ENCODE measurements around the gene CRTC2.
"Not testable (repeated sequence)": the region's sequence is repeated elsewhere in the genome, so short reads cannot be mapped to it uniquely, and the experiment has no call there.

CRTC2 gene

GRCh38 chr1:153929426-153929825, 29.0 kb downstream of the CRTC2 start:
- DNase-seq (ENCODE audit: low read depth), result no peak

- no peak for DNase-seq (ENCODE audit: low read depth)
Observed at GRCh38 chr1:153928791-153929341, 29.5 kb downstream of the CRTC2 start.

- no peak for DNase-seq (ENCODE audit: low read depth)
Observed at GRCh38 chr1:153928245-153928644, 30.2 kb downstream of the CRTC2 start.

GRCh38 chr1:153926405-153926804, 32.0 kb downstream of the CRTC2 start:
- no peak for DNase-seq (ENCODE audit: low read depth)

DNA sequence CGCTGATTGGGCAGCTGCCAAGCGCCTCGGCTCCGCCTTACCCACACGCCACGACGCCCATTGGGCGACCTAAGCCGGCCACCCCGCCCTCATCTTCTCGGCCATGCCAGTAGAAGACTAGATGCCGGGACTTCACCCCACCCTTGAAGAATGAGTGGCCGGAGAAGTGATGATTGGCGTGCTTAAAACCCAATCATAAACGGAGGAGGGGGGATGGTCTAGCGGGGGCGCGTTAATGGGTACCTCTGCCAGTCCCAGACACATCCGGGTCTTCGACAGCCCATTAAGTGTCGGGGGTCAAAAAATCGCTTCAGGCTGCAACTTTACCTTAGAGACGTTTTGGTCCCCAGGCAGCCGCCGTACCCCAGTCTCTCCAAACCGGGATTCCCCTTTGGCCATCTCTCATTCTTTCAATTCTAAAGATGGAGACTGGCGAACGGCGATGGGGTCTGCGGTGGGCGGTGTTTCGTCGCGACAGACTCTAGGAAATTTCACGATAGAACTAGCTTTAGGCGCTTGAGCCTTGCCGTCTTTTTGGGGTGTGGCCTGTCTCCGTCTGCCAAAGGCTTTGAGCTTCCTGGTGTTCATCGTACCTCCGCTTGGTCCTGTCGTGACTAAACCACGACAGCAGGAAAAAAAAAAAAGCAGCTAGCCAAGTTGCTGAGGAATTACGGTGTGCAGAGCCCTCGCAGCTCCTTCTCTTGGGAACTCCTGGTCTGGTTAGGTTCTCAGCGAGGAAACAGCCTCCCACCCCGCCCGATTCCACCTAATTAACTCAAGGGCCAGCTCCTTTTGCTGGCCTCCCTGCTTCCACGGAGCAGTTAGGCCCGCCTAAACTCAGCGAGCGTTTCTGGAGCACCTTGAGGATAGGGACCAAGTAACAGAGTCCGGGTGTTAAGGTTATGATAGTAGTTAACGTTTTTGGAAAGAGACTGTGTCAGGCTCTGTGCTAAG, 35.2 kb downstream of the CRTC2 start, which contains the start of gene GATAD2B:
Gene GATAD2B, minus strand, starts transcription at position 1 of the 954 bp plus-strand sequence. CDS start 94,625 bp downstream, outside the sequence.
- peak; percentile 100 for DNase-seq (ENCODE audit: low read depth)

GRCh38 chr1:153922076-153922971, 36.1 kb downstream of the CRTC2 start:
- DNase-seq (ENCODE audit: low read depth), result no peak

DNA sequence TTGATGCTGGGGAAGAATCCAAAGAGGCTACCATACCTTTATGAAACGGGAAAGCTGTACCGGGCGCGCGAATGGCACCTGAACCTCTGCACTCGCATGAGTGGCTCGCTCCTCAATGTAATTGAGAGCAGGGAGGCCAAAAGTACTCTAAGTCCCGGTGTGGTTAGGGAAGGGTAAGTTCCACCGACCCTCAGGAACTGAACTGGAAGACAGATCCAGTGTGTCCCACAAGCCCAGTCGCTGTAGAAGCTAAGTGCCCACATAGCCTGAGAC, 36.7 kb downstream of the CRTC2 start:
- no peak for DNase-seq (ENCODE audit: low read depth)

DNA sequence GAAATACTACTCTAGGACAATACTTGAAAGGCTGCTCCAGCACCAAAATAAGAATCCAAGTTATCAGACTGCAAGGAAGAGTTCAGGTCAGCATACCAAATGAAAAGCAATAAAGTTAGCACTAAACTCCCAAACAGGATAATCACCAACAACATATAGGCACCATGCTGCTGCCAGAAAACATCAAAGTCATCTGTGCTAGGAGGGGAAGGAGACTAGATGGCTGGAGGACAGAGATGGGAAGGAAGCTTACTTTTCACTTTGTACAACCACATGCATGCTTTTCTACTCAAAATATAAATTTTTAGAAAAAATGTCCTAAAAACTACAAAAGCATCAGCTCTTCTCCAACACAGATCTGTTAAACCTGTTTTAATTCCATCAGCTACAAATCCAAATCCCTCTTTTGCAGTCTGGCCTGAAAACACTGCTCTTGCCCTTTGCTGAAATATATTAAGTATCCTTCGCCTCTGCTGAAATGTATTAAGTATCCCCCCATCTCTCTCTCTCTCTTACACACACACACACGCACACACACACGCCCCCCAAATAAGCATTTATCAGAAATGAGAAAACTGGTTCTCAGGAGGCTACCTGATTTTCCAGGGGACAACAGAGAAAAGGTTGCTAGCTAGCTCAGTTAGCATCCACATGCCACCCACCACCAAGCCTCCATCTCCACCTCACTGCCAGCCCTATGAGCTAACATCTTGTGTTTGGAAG, 37.2 kb downstream of the CRTC2 start:
- DNase-seq (ENCODE audit: low read depth), result no peak

GRCh38 chr1:153919876-153920852, 38.2 kb downstream of the CRTC2 start:
- no peak for DNase-seq (ENCODE audit: low read depth)

DNA sequence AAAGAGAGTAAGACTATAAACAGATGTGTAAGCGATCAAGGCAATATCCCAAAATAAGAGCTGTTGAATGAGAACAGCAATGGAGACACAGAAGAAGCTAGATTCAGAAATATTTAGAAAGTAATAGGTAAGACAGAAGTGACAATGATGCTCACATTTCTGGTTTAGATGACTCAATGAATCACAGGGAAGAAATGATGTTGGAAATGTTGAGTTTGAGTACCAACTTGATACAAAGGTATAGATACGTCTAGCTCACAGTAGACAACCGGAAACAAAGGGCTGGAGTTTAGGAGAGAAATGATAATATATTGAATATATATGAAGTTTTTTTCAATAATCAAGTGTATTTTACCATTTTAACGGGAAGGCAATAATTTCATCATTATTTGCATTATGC, 42.1 kb downstream of the CRTC2 start:
- DNase-seq (ENCODE audit: low read depth), result no peak

DNA sequence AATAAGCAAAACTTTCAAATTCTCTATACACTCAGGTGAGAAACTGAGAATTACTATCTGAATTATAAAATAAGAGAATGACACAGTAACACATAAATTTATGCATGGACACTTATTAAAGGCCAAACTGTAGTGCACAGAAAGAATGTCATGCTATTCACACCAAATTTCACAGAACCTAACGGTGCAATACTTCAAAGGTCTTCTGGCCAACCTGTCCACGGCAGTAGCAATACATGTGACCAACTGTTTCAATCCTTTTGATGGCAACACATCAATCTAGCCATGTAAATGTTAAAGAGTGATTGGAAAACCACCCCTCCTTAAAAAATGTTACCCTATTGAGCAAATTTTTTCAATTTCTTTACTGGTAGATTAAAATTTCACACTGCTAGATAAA, 46.1 kb downstream of the CRTC2 start:
- DNase-seq (ENCODE audit: low read depth), result no peak

DNA sequence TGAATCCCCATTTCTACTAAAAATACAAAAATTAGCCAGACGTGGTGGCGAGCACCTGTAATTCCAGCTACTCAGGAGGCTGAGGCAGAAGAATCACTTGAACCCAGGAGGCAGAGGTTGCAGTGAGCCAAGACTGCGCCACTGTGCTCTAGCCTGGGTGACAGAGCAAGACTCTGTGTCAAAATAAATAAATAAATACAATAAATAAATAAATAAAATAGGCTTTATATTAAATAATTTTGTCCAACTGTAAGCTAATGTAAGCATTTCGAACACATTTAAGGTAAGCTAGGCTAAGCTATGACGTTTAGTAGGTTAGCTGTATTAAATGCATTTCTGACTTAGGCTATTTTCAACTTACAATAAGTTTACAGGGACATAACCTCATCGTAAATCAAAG, 47.9 kb downstream of the CRTC2 start:
- not testable (repeated sequence) for DNase-seq (ENCODE audit: low read depth)

- DNase-seq (ENCODE audit: low read depth), result no peak
Observed at GRCh38 chr1:153908071-153908470, 50.3 kb downstream of the CRTC2 start.

DNA sequence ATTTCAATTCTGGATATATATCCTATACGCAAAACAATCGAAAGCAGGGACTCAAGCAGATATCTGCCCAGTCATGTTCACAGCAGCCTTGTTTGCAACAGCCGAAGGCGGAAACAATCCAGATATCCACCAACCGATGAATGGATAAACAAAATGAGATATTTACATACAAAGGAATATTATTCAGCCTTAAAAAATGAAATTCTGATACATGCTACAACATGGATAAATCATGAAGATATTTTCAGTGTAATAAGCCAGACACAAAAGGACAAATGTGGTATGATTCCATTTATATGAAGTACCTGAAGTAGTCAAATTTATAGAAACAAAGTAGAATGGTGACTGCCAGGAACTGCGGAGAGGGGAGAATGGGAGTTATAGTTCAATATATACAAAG, 51.3 kb downstream of the CRTC2 start:
- DNase-seq (ENCODE audit: low read depth), result no peak

DNA sequence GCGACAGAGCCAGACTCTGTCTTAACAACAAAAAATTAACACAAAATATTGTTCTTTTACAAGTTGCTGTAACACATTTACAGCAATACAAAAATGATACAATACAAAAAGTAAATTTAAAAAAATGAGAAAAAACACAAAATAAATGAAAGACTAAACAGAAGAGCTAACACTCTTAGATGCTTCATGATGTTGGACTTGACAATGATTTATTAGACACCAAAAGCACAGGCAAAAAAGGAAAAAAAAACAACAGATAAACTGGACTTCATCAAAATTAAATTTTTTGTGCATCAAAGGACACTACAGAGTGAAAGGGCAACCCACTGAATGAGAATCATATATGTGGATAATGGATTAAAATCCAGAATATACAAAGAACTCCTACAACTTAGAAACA, 52.0 kb downstream of the CRTC2 start:
- no peak for DNase-seq (ENCODE audit: low read depth)

- not testable (repeated sequence) for DNase-seq (ENCODE audit: low read depth)
Observed at GRCh38 chr1:153905908-153906307, 52.5 kb downstream of the CRTC2 start.

DNA sequence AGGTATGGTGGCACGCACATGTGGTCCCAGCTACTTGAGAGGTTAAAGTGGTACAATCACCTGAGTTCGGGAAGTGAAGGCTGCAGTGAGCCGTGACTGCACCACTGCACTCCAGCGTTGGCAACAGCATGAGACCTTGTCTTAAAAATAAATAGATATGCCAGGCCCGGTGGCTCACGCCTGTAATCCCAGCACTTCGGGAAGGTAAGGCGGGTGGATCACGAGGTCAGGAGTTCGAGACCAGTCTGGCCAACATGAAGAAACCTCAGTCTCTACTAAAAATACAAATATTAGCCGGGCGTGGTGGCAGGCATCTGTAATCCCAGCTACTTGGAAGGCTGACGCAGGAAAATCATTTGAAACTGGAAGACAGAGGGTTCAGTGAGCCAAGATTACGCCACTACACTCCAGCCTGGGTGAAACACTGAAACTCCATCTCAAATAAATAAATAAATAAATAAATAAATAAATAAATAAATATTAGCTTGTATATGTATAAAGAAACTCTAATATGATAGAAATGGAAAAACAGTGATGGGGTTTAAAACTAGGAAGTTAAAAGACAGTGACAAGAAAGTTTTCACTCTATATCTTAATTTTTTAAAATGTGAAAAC, 54.5 kb downstream of the CRTC2 start:
- no peak for DNase-seq (ENCODE audit: low read depth)

DNA sequence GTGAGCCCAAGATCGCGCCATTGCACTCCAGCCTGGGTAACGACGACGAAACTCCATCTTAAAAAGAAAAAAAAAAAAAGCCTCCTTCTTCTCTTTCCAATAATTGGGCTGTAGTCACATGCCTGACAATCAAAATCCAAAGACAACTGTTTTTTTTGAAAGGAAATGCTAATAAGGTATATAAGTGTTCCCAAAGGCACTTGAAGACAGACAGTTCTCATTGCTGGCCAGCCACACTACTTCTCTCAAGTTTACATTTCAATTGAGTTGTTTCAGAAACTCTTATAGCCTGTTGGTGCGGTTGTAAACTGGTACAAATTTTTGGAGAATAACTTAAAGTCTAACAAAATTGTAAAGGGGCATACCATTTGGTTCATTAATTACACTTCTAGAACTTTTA, 58.9 kb downstream of the CRTC2 start:
- no peak for DNase-seq (ENCODE audit: low read depth)

All from GM04504 (cell line).